Activated gamma-delta T cell treated with Interleukin-2 at 50 U/mL for 16 hours (primary cell): ENCODE results near the gene ZYX.
"Not testable (repeated sequence)": the region's sequence is repeated elsewhere in the genome, so short reads cannot be mapped to it uniquely, and the experiment has no call there.

Experiments
- DNase-seq: peaks from one replicate; pipeline ENCODE4 v3.0.0-alpha.2; 2020

Gene ZYX

DNA sequence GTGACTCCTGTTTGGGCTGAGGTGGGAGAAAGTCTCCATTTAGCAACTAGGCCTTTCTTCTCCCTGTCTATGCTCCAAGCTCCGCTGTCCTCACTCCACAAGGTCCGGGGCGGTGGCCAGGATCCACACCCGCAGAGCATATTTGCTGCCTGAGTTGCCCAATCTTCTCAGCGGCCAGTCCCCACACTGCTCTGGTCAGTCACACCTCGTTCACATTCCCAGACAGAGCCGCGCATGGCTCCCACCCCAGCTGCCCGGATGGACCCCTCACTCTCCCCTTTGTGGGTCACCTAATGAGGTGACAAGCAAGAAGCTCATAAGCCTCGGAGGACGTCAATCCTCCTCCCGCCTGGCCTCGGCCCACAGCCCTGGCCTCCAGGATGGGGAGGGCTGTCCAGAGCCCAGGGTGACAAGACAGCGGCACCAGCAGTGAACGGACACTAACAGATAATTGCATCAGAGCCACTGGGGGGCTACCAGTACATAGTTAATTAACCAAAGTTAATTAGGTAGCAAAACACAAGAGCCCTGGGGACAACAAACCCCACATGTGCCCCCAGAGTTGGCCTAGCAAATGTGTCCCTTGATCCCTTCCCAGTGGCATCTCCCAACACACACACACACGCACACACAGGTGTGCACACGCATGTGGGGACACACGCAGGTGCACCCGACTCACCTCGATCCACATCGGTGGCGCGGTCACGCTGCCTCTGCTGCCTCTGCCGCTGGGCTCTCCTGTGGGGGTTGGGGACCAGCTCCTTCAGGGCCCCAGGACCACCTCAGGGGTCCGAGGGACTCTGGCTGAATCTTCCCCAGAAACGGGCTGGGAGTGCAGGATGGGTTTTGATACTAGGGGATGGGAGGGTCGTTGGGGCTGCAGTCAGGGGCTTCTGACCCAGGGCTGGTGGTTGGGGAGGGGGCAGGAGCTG lies 15.7 kb downstream of the ZYX start:
- no peak for DNase-seq

DNA sequence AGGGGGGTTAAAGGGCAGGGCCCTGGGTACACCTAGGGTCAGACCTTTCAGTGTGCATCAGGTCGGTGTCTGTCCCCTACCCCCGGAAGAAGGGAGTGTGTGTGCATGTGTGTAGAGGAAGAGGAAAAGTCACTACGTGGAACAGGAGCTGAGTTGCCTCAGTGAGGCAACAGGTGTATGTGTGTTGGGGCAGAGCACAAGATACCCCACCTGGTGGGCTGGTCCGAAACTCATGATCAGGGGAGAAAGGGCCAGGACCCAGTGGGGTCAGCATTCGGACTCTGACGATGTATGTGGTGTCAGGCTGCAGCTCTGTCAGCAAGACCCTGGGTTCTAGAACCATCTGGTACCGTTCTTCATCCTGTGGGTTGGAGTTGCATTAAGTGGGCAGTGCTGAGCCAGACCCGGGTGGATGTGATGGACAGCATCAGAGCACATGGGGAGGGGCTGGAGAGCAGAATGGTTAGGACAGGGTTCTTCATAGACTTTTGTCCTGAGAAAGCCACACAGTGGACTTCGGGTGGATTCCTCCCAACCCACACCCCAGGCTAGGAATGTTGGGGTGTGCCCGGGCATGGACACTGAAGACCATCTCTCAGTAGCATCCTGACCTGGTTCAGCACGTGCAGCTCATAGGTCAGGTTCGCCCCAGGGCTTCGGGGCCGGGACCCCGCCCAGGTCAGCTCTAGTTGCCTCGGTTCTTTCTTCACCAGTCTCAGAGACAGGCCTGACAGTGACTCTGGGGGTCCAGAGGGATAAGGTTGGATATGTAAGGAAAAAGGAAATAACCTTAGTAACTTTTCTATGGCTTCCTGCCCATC lies 16.8 kb downstream of the ZYX start:
- DNase-seq = no peak

DNA sequence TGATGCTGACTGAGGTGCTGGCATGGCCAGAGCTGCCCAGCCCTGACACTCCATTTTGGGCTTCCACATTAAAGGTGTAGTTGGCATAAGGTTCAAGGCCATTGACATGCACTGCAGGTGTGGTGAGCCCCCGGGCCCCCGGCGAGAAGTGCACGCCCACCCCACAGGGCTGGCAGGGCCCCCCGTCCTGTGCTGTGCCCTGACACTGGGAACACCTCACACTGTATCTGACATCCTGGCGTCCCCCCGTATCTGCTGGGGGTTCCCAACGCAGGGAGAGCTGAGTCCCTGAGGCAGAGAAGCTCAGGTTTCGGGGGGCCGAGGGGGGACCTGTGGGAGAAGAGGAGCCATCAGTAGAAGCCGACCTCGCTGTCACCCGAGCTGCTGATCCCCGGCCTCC lies 17.5 kb downstream of the ZYX start:
- DNase-seq = no peak

DNA sequence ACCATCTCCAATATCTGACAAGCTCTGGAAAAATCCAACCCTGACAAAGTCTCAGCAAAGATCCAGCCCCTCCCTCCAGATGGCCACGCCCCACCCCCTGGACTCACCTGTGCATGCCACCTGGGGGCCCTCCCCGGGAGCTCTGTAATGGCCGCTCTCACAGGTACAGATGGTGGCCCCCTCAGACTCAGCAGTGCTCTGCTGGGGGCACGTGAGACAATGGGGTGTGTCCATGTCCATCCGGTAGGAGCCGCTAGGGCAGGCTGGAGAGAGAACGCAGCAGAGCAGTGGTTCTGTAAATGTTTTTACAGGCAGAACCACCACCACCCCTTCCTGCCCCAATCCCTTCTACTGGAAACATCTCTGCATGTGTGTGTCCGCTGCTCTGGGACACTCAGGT lies 18.0 kb downstream of the ZYX start:
- DNase-seq = no peak

DNA sequence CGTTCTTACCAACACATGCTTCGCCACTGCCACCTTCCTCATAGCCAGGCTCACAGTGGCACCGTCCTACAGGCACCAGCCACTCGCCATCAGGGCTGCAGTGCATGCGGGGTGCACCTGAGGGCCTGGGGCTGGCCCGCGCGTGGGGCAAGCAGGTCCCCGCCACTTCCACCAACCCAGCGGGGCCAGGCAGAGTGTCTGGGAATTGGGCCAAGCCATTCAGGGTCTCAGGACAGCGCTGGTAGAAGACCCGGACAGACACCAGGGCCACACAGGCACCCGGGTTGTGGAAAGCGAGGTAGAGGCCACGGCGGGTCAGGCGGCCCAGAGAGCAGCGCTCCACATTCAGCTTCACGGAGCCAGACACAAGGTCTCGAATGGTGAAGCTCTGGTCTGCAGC lies 18.5 kb downstream of the ZYX start:
- DNase-seq = no peak

DNA sequence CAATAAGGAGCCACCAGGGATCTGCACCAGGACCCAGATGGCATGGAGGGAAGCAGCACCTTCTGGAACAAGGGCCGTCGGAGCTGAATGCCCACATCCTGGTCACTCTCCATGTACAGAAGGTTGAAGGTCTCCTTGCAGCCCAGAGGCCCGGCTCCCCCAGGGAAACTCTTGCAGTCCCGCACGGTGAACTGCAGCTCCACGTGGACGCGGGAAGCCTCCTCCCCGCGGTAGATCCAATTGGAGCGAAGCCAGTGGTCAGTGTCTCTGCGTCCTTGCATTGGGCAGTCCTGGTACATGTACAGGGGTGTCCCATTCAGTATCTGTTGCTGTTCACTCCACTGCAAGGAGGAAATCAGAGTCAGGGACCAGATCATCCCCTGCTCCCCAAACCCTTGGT lies 20.1 kb downstream of the ZYX start:
- DNase-seq = no peak

DNA sequence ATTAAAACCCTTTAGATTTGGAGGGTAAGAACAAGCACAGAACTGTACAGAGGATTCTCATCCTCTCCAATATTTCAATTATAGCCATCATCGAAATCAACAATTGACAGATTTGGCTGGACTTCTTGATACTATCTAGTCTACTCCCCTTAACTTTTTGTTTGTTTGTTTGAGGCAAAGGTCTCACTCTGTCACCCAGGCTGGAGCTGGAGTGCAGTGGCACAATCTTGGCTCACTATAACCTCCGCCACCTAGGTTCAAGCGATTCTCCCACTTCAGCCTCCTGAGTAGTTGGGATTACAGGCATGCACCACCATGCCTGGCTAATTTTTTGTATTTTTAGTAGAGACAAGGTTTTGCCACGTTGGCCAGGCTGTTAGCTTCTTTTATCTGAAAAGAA lies 21.1 kb downstream of the ZYX start:
- not testable (repeated sequence) for DNase-seq

DNA sequence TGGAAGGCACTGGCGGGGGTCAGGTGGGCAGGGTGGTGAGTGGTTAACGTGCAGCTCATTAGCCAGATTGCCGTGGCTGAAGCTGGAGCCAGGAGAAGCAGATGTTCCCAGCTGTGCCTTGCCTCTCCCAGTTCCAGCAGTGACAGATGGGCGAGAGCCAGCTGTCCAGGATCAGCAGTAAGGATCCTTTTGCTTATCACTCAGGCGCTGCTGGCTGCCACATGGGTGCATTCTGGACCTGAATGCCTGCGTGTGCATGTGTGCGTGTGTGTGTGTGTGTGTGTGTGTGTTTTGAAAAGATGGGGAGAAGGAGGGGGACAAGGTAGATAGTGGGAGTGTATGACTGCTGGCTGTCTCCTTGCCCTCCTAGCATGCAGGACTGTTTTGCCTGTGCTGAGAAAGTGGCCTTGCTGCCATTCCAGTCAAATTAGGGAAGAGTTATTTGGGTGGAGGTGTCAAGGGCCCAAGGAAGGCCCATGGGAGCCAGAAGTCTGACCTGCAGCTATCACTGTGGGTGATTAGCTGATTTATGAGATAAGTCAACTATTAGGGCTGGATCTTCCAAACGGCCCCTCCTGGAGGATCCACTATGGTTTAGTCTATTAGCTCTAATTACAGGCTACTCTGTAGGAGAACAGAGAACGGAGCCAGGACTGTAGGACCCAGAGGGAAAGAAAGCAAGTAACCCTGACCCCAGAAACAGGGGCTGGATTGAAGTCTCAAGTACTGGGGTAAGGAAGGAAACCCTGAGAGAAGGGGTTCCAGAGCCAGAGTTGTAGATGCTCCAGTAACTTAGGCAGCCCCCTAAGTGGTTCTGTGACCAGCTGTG lies 24.2 kb downstream of the ZYX start:
- no peak for DNase-seq

DNA sequence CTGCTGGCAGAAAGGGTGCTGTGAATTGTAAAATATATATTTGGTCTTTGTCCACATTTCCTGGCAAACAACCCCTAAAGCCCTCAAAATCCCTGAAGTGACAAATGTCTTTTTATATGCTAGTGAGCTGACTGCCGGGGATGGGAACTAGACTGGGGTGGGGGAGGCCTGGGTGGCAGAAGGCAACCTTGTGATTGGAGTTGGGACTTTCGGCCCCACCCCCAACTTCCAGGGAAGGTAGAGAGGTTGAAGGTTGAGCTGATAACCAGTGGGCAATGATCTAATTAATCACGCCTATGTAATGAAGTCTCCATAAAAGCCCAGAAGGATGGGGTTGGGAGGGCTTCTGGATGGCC lies 24.8 kb downstream of the ZYX start:
- no peak for DNase-seq

DNA sequence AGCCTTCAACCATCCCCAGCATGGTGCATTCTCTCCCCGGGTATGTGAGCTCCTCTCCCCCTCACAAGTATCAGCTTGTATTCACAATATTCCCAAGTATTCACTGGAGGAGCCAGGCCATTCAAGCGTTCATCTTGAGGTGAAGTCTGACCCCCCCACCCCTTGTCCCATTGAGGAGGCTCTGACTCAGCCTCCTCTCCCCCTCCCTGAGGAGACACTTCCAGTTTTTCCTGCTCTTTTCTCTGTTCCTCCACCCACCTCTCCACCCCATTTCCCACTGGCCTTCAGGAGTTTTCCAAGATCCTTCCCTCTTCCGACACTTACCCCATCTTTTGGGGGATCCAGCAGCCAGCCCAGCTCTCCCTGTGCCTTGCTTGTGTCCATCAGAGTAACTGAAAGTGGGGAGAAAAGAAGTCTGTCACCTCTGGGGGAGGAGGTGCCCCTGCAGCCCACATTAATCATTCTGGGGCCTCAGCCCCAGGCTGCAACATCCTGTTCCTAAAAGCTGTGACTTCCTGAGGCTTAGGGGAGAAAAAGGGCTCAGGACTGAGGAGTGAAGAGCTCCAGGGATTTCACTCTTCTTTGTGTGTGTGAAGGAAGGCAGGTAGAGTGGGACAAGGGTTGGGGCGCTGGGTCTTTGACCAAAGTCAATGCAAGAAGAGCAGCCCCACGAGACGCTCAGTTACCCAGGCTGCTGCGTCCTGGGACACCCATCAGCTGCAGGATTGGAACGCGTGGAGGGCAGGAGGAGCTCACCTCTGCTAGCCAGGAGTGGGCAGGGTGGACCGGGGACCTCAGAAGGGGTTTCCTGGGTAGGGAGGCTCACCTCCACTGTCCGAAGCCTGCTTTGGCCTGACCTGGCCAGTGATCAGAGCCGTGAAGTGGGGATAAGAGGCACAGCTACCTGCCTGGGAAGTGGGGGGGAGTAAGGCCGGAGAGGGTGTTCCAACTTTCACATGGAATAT lies 26.4 kb downstream of the ZYX start:
- peak; percentile 54 for DNase-seq

DNA sequence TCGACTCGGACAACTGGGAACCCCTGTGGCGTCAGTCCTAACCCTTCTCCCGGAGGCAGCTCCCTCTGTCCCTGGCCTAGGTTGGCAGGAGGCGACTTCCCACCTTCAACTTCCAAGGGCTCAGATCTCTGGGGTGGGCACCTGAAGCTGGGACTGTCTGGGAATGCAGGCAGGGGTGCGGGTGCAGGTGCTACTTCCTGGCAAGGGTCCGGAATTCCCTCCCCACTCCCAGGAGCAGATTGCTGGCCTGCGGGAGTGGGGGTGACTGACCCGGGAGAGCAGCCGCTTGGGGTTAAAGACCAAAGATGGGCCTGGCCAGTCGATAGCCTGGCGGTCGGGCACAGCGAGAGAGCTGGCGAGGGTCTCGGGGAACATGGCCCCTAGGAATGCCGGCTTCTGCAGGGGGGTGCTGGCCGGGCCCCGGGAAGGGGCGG lies 27.1 kb downstream of the ZYX start:
- no peak for DNase-seq

DNA sequence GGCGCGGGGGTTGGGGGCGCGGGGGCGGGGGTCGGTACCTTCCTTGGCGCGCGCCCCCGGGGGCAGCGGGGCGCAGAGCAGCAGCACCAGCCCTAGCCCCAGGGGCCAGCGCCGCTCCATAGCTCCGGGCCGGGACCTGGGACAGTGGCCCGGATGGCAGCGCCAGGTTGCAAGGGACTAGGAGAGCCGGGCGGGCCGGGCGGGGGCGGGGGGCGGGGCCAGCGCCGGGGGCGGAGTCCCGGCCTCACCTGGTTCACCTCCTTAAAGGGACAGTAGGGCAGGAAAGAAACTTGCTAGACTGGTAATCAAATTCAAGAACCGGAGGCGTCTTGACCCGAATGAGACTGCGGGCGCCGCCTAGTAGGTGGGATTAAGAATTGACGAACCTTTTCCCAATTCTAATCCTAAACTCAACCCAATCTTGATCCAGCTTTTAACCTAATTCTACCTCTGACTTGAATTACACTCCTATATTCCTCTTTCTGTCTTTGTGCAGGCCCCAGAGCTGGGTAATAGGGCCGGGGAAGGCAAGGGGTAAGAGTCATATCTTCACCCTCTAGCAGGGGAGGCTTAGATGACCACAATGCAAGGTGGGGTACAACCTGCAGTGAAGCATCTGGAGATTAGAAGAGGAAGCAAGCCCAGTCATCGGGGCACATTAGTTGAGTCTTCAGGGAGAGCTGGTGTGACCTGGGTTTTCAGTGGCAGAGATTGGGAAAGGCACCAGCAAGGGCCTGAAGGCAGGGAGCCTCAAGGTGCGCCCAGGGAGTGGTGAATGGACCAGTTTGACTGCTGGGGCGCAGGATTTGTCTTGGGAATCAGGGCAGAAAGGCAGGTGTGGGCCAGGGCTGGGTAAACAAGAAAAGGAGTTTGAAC lies 27.8 kb downstream of the ZYX start, which contains the start of gene EPHA1:
Gene EPHA1, minus strand, starts transcription at position 171 of the 876 bp plus-strand sequence. Its CDS starts 51 bp downstream, at position 120.
- peak; percentile 38 for DNase-seq

DNA sequence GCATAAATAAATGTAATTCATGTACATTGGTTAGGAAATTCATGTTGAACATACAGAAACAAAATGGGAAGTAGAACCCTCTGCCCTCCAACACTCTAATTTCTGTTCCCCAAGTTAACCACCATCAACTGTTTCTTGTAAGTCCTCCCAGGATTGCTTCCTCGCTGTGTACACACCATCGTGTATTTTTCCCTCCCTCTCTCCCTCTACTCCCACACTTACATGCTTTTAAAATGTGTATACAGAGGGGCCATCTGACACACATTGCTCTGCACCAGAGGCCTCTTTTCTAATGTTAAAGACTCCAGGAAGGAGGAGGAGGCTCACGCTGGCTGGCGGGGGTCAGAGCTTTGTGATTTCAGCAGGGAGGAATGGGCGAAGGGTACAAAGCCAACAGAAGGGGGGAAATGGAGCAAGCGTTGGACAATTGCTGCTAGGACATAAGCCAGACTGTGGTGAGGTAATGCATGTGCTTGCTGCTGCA lies 29.4 kb downstream of the ZYX start:
- no peak for DNase-seq

DNA sequence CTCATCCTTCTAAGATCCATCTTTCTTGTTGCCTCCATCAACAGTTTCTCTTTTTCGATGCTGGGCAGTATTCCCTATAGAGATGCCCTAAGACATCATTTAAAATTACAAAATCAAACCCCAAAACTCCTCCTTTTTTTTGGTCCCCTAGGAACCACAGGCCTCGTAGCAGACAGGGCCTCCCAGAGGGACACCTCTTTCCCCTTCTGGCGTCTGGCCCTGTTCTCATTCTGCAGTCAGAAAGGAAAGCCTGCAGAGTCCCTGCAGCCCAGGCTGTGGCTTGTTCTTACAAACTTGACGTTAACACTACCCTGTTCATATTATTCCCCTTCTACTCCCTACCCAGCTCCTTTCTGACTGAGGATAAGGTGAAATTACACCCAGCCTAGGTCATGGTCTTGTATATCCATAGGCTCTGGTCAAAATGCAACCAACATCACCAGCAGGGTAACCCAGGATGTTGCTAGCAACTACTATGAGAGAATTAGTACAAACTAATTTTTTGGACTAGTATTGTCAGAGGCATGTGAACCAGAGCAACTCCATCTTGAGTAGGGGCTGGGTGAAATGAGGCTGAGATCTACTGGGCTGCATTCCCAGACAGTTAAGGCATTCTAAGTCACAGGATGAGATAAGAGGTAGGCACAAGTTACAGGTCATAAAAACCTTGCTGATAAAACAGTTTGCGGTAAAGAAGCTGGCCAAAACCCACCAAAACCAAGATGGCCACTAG lies 31.0 kb downstream of the ZYX start:
- DNase-seq = no peak

DNA sequence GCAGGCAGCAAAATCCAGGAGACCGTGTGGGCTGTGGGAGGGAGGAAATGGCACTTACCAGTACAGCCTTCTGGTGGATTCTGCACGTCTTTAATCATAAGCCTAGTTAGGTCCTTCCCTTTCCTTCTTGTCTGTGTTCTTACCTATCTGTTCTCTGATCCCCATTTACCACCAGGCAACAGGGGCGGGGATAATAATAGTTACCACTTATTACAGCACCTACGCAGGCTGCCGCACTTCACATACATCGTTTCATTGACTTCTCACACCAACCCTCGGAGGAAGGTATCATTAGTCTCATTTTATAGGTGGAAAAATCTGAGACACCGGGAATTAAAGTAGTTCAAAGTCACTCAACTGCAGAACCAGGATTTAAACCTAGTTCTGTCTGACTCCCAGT lies 32.0 kb downstream of the ZYX start:
- DNase-seq = no peak

DNA sequence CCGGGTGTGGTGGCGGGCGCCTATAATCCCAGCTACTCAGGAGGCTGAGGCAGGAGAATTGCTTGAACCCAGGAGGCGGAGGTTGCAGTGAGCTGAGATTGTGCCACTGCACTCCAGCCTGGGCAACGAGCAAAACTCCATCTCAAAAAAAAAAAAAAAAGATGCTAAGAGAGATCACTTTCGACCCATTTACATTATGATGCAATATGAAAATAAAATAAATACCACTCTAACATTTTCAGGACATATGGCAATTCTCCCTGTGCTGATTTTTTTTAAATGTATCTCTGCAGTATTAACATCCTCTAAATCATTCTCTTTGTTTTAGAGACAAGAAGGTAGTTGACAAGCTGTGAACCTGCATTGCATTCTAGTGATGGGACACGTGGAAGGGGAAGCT lies 34.1 kb downstream of the ZYX start:
- DNase-seq = not testable (repeated sequence)

DNA sequence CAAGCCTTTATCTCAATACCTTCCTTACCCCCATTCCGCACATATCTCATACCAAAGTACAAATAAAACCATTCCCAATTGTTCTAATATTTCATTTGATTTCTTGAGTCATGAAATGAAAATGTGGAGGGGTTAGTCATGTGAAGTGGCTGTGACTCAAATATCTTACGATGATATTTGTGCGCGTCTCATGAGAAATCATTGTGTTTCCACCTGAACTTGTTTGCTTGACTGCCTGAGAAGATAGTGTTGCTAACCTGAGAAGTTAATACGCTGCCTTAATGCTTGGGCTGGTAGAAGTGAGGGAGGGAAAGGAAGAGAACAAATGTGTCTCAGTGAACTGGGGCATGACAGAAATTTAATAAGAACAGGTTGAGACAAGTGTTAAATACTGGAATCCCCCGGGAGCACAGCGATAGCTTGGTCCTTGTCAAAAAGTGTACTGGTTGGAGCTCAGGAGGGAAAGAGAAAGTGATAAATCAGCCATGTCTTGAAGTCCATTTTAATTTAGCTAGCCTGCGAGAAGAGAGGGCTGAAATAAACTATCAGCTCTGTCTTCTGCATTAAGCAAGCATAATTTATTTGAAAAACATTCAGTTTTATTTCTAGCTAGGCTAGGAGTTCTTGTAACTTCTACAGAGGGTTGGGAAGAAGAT lies 34.7 kb downstream of the ZYX start:
- DNase-seq = no peak

DNA sequence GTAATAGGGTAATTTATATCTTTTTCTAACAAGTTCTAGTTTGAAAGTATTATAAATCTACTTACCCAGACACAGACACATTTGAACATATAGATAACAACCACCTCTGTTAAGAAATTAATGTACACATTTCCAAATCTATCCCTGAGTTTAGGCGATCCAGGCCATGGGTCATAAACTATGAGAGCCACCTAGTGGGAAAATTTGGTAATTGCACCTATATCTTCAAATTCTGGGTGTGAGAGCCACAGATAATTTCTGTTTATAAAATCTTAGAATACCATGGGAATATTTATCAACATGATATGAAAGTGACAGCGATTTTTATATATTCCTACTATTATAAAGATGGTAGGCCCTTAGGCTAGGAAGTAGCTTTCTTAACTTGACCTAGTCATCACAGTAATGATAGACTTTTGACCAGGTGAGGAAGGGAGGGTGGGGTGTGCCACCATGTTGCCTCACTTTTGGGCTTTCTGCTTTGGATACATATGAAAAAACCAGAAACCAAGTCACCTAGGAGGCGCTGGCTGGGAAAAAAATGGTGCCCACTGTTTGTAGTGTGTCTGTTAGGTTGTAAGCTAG lies 35.5 kb downstream of the ZYX start:
- no peak for DNase-seq
